Lung (tissue), 10 donors: ENCODE measurements around the gene NPIPA5. TPM values are rescaled to one million over a fixed set of nuclear protein-coding genes. Genes with fewer than 3 reads are reported as not detected.
"Not testable (repeated sequence)": the region's sequence is repeated elsewhere in the genome, so short reads cannot be mapped to it uniquely, and the experiment has no call there.

Experiments
- ATAC-seq: fragments of 200-7000 bp; cut with Tn5 transposase; one replicate; pipeline ENCODE4 v1.9.1; 2020; ENCODE audit warnings: moderate number of reproducible peaks; ENCODE audit not compliant: insufficient read depth, low FRiP score
- DNase-seq, 3 donors: peaks; one replicate each; pipeline ENCODE4 v3.0.0-alpha.2; 2013 to 2017
- H3K27ac ChIP-seq, 2 donors: one replicate each; pipeline ENCODE4 v1.5.1; 2013; ENCODE audit warnings: mild to moderate bottlenecking in 2 of 2, moderate library complexity in 2 of 2, control low read depth in 1 of 2, inconsistent platforms in 1 of 2, low read depth in 1 of 2, low read length in 1 of 2
- H3K27me3 ChIP-seq, 3 donors: one replicate each; pipeline ENCODE4 v1.5.1; 2013; ENCODE audit warnings: low read length in 2 of 3; ENCODE audit not compliant: control insufficient read depth in 3 of 3, insufficient read depth in 3 of 3
- H3K36me3 ChIP-seq, 4 donors: one replicate each; pipeline ENCODE4 v1.5.1; 2013; ENCODE audit warnings: low read length in 4 of 4, mild to moderate bottlenecking in 1 of 4, moderate library complexity in 1 of 4; ENCODE audit not compliant: control insufficient read depth in 4 of 4, insufficient read depth in 4 of 4
- H3K4me1 ChIP-seq, 5 donors: one replicate each; pipeline ENCODE4 v1.5.1; 2013; ENCODE audit warnings: low read length in 5 of 5, mild to moderate bottlenecking in 2 of 5, moderate library complexity in 1 of 5; ENCODE audit not compliant: control insufficient read depth in 5 of 5, insufficient read depth in 5 of 5
- H3K4me3 ChIP-seq: one replicate; pipeline ENCODE4 v1.5.1; 2013; ENCODE audit warnings: mild to moderate bottlenecking, control low read depth, moderate library complexity
- H3K9ac ChIP-seq, 2 donors: one replicate each; pipeline ENCODE4 v1.5.1; 2013; ENCODE audit warnings: low read length in 2 of 2, control low read depth in 1 of 2; ENCODE audit not compliant: insufficient read depth in 1 of 2
- H3K9me3 ChIP-seq, 4 donors: one replicate each; pipeline ENCODE4 v1.5.1; 2013; ENCODE audit warnings: low read length in 3 of 4, mild to moderate bottlenecking in 1 of 4, moderate library complexity in 1 of 4; ENCODE audit not compliant: control insufficient read depth in 4 of 4, insufficient read depth in 3 of 4
- WGBS, 2 donors: extraction: QIAGEN DNeasy Blood & Tissue Kit; methylation state at CpG; one replicate each; pipeline ENCODE4 v1.1.7; 2013; 5-methylcytosine and 5-hydroxymethylcytosine counted together
- polyA plus RNA-seq, 2 donors: library from polyadenylated mRNA; stranded (reverse); fragments of 200-250 nt; gene quantifications; one replicate each; pipeline ENCODE4 v1.2.1, GENCODE V29; 2013
- total RNA-seq, 2 donors: library from RNA; depleted of rRNA in 1 of 2; stranded (reverse); fragments of >200 nt in 1 of 2; gene quantifications; one replicate each; pipeline ENCODE4 v1.2.1, GENCODE V29; 2014 to 2021
- donor health status: Bipolar disorder and iron deficiency.
- donor health status: healthy.
- donor health status: DM: yes; HTN: yes; CAD: no.

The NPIPA5 gene
- total and polyA plus RNA-seq, 4 donors, result 2.4 to 28.8 (median 8.3) TPM; not detected in 1

- H3K27ac ChIP-seq, DNase-seq, H3K4me3 ChIP-seq, ATAC-seq, H3K27me3 ChIP-seq, H3K9me3 ChIP-seq, H3K9ac ChIP-seq, H3K4me1 ChIP-seq, H3K36me3 ChIP-seq: not testable (repeated sequence)
- no CpG with 5 or more reads among the region's 5 CpGs for WGBS, 2 donors
These were observed 39.1 kb downstream of the NPIPA5 start for GRCh38 chr16:15338986-15339385.

- not testable (repeated sequence) for H3K4me1 ChIP-seq, H3K27me3 ChIP-seq, H3K36me3 ChIP-seq, H3K4me3 ChIP-seq, H3K9ac ChIP-seq, H3K9me3 ChIP-seq, H3K27ac ChIP-seq, ATAC-seq, DNase-seq
- WGBS, 2 donors, result 81 to 86% methylated on average over 1 to 2 of the region's 7 CpGs
These were observed 40.0 kb downstream of the NPIPA5 start for GRCh38 chr16:15337974-15338605.

GRCh38 chr16:15335609-15336008, 42.5 kb downstream of the NPIPA5 start:
- DNase-seq, H3K9me3 ChIP-seq, H3K4me3 ChIP-seq, ATAC-seq, H3K27me3 ChIP-seq, H3K9ac ChIP-seq, H3K4me1 ChIP-seq, H3K27ac ChIP-seq, H3K36me3 ChIP-seq: not testable (repeated sequence)
- no CpG with 5 or more reads among the region's 2 CpGs for WGBS, 2 donors

GRCh38 chr16:15333969-15334368, 44.1 kb downstream of the NPIPA5 start:
- not testable (repeated sequence) for DNase-seq, H3K9ac ChIP-seq, H3K4me1 ChIP-seq, H3K4me3 ChIP-seq, H3K9me3 ChIP-seq, H3K36me3 ChIP-seq, H3K27me3 ChIP-seq, ATAC-seq, H3K27ac ChIP-seq
- WGBS, 2 donors, result 72% methylated on average over 2 of the region's 5 CpGs; no CpG with 5 or more reads in 1 of the 2 donors

DNA sequence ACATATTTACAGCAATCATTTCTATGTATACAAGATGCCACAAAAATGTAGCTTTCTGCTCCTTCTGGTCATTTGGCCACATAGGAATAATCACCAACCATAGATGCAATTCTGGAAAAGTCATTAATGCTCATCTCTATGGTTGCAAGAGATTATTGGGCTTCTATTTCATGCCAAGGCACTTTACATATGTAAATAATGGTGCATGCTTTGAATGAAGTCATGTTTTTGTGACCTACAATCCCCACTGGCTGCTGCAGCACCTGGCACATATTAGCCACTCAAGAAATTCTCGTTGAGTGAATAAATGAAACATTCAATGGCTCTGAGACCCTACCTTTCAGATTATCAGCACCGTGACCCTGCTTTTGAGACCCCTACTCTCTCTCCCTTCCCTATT, 47.1 kb downstream of the NPIPA5 start:
- not testable (repeated sequence) for H3K27ac ChIP-seq, H3K36me3 ChIP-seq, H3K4me1 ChIP-seq, H3K4me3 ChIP-seq, DNase-seq, H3K27me3 ChIP-seq, H3K9ac ChIP-seq, H3K9me3 ChIP-seq, ATAC-seq
- no CpG with 5 or more reads among the region's 2 CpGs for WGBS, 2 donors

GRCh38 chr16:15324954-15325353, 53.1 kb downstream of the NPIPA5 start:
- H3K4me3 ChIP-seq, H3K36me3 ChIP-seq, H3K9ac ChIP-seq, H3K27ac ChIP-seq, H3K4me1 ChIP-seq, ATAC-seq, DNase-seq, H3K27me3 ChIP-seq, H3K9me3 ChIP-seq: not testable (repeated sequence)
- WGBS, 2 donors, result 68 to 80% methylated on average over 2 of the region's 4 CpGs

DNA sequence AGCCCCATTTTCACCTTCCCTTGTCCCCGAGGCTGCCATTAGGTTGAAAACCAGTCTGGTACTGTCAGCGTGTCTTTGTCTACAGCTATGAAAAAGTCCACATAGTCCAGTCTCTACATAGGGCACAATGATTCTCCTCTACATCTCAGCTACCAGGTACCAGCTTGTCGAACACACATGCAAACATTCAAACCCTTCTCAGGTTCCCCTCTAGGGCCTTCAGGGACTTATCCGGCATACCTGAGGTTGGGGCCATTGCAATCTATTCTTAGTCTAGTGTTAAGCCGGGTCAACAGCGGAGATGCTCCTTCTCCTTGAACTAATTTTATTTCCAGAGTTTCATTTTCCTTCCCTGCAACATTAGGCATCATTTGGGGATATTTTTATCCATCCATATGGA, 54.7 kb downstream of the NPIPA5 start:
- not testable (repeated sequence) for H3K4me1 ChIP-seq, H3K9me3 ChIP-seq, H3K9ac ChIP-seq, ATAC-seq, H3K27ac ChIP-seq, H3K27me3 ChIP-seq, H3K4me3 ChIP-seq, DNase-seq, H3K36me3 ChIP-seq
- WGBS, 2 donors, result 88 to 100% methylated on average over 1 to 2 of the region's 6 CpGs

DNA sequence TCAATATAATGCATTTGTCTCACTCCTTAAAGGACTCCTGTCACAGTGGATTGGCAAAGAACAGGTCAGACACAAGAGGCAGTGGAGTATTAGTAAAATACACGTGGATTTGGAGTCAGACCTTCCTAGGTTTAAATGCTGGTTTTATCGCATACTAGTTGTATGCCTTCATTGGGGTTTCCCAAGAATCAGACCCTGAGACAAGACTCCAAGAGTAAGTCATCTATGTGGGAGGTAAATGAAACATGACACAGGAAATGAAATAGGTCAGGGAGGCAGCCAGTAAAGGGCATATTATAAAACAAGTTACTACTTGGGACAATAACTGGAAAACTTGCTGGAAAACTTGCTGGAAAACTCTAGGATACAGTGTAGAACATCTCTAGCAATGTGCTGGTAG, 56.9 kb downstream of the NPIPA5 start:
- WGBS, 2 donors, result 78 to 85% methylated on average over 2 of the region's 2 CpGs
- not testable (repeated sequence) for DNase-seq, H3K4me1 ChIP-seq, H3K27ac ChIP-seq, H3K9ac ChIP-seq, ATAC-seq, H3K9me3 ChIP-seq, H3K36me3 ChIP-seq, H3K27me3 ChIP-seq, H3K4me3 ChIP-seq
